Embryonic facial prominence (tissue), 1 donor: ENCODE data around the gene FOXE1.

Experiments
- DNase-seq: peaks from one replicate; pipeline ENCODE4 v3.0.0-alpha.2; 2016; ENCODE audit errors: extremely low spot score

FOXE1 gene

GRCh38 chr9:97848480-97849237, 4.4 kb upstream of the FOXE1 start:
- DNase-seq = no peak

DNA sequence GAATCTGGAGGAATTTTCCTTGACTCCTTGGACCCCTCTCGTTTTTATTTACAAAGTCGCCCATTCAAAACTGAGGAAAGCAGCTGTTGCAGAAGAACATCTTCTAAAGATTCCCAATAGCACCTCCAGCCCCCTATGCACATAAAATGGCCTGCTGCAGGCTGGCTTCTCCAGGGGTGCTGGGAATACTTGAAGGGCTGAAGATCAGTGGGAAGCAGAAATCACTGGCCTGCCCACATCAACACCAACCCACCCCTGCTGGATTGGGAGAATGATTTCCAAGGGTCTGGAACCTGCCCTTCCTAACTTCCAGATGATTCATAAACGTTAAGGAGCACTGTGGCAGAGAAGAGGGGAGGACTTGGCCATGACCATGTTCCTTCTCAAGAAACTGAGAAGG, 3.0 kb upstream of the FOXE1 start:
- no peak for DNase-seq

- DNase-seq = no peak
These were observed 2.1 kb upstream of the FOXE1 start for GRCh38 chr9:97850746-97851445.

GRCh38 chr9:97851446-97851883, 1.6 kb upstream of the FOXE1 start:
- DNase-seq = no peak

GRCh38 chr9:97852001-97852398, 1.0 kb upstream of the FOXE1 start:
- no peak for DNase-seq

DNA sequence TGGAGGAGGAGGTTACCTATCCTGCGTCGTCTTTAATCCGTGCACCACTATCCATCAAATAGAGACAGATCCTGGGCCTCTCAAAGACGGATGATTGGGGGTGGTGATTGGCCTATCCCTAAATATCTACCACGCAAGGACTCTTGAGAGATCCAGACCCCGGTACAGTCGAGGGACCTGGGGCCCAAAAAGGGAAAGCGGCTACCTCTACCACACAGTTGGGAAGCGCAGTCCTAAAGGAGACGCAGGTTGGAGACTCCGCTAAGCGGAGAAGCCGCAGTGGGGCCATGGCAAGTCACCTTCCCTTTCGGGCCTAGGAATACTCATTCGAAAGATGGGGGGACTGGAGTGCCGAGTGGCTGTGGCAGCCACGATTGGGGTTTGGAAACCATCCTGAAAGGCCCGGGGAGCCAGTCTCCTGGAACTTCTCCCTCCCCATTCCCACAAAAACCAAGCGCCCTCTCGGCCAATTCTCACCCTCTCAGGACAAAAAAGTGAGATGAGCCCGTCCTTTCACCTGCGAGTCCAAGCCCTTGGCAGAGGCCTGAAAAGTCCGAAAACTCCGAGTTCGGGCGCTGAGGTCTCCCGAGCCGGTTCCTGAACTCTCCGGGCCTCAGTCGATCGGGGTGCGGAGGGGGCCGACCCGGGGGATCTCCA, 499 bp upstream of the FOXE1 start:
- no peak for DNase-seq

DNA sequence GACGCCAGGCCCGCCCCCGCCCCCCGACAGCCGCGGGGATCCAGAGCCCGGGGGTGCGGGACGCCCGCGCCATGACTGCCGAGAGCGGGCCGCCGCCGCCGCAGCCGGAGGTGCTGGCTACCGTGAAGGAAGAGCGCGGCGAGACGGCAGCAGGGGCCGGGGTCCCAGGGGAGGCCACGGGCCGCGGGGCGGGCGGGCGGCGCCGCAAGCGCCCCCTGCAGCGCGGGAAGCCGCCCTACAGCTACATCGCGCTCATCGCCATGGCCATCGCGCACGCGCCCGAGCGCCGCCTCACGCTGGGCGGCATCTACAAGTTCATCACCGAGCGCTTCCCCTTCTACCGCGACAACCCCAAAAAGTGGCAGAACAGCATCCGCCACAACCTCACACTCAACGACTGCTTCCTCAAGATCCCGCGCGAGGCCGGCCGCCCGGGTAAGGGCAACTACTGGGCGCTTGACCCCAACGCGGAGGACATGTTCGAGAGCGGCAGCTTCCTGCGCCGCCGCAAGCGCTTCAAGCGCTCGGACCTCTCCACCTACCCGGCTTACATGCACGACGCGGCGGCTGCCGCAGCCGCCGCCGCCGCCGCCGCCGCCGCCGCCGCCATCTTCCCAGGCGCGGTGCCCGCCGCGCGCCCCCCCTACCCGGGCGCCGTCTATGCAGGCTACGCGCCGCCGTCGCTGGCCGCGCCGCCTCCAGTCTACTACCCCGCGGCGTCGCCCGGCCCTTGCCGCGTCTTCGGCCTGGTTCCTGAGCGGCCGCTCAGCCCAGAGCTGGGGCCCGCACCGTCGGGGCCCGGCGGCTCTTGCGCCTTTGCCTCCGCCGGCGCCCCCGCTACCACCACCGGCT, 1.0 kb downstream of the FOXE1 start:
- DNase-seq = no peak

GRCh38 chr9:97854696-97855485, 1.9 kb downstream of the FOXE1 start:
- no peak for DNase-seq

GRCh38 chr9:97855486-97855875, 2.5 kb downstream of the FOXE1 start:
- DNase-seq = no peak

GRCh38 chr9:97855899-97856298, 2.9 kb downstream of the FOXE1 start:
- DNase-seq = no peak

GRCh38 chr9:97856857-97857605, 4.0 kb downstream of the FOXE1 start:
- DNase-seq = no peak

DNA sequence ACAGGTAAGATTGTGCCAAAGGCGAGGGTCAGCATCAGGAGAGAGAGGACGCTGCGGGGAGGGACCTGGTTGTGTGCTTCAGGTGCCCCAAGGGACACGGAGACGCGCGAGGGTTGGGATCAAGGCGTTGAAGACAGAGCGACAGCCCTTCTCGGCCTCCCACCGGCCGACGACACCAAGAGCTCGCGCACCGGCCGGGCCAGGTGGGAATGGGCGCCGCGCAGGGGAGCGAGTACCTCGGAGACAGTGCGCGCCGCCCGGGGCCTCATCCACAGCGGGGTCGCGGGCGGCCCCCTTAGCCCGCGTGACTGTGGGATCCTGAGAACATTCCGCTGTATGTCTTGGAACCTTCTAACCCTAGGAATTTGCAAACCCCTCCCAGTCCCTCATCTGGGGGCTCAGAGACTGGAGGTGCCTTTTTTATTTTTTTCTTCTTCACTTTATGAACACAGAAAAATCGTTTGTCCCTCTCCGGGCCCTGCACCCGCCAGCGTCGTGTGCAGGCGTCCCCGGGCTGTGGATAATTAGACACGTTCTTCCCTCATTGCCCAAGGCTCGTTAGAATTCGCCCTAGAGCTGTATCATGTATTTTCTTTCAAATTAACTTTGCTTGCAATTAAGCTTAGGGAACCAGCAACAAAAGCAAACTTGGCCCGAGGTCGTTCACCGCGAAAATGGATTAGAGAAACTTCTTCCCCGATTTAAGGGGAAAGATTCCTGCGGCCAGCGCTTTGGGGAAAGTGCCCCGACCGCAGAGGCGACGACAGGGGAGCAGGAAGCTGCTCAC, 4.8 kb downstream of the FOXE1 start:
- no peak for DNase-seq

GRCh38 chr9:97858393-97858713, 5.3 kb downstream of the FOXE1 start:
- DNase-seq = no peak

DNA sequence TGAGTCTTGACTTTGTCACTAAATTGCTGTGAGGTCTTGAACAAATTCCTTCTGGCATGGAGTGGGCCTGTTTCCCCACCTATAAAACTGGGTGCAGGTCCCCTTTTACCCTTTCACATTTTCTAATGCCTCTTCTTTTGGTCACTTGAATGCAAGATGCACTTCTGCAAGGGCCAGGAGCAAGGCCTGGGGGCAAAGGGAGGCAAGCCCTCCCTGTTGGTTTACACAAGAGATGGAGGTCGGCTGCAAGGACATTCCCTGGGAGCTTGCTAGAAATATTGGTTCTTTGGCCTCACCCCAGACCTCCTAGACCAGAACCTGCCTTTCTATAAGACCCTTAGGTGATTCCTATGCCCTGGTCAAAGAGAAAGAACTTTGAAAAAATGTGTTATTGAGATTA, 5.8 kb downstream of the FOXE1 start:
- DNase-seq = no peak

GRCh38 chr9:97859346-97859745, 6.3 kb downstream of the FOXE1 start:
- no peak for DNase-seq

- no peak for DNase-seq
These were observed 7.6 kb downstream of the FOXE1 start for GRCh38 chr9:97860451-97861147.

GRCh38 chr9:97861148-97861475, 8.1 kb downstream of the FOXE1 start:
- no peak for DNase-seq

GRCh38 chr9:97863314-97863713, 10.3 kb downstream of the FOXE1 start:
- no peak for DNase-seq

DNA sequence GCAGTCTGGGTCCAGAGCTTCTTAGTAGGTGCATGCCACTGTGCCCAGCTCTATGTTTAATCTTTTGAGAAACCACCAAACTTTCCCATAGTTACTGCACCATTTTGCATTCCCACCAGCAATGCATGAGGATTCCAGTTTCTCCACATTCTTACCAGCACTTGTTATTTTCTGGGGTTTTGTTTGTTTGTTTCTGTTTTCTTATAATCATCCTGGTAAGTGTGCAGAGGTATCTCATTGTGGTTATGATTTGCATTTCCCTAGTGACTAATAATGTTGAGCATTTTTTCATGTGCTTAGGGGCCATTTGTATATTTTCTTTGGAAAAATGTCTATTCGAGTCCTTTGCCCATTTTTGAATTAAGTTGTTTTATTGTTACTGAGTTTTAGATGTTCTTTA, 11.4 kb downstream of the FOXE1 start:
- no peak for DNase-seq
